HEK293 (cell line): ENCODE measurements around the gene PCP4.

Source experiments
- CTCF ChIA-PET: fragments of 350-600 bp; formaldehyde crosslinking; extraction: SDS; loops from one replicate; lab custom pipeline; 2021; ENCODE audit warnings: antibody characterized with exemption; lab: Yijun Ruan, JAX
- POLR2A ChIA-PET: fragments of 300-600 bp; formaldehyde crosslinking; extraction: SDS; loops from one replicate; lab custom pipeline; 2020; ENCODE audit warnings: antibody characterized with exemption, inconsistent platforms; lab: Yijun Ruan, JAX
- H3K27ac ChIP-seq: fragments of 200-500 bp; sonication (Bioruptor generic); 2 replicates; pipeline ENCODE4 v1.5.1; 2014; ENCODE audit warnings: low read depth, low read length, control low read depth, inconsistent platforms; ENCODE audit errors: extremely low read depth
- H3K36me3 ChIP-seq, 2 experiments: fragments of 200-500 bp in 1 of 2; sonication (Bioruptor generic) in 1 of 2; 1 replicate in 1 of 2; 2 replicates in 1 of 2; pipeline ENCODE4 v1.5.1; 2014 to 2017; ENCODE audit warnings: inconsistent platforms in 2 of 2, low read length in 2 of 2; ENCODE audit not compliant: control insufficient read depth in 2 of 2, insufficient read depth in 1 of 2
- H3K4me1 ChIP-seq: fragments of 200-500 bp; sonication (Bioruptor generic); 2 replicates; pipeline ENCODE4 v1.5.1; 2014; ENCODE audit warnings: mild to moderate bottlenecking, low read length, inconsistent platforms; ENCODE audit not compliant: control insufficient read depth, insufficient read depth
- H3K4me3 ChIP-seq: 2 replicates; pipeline ENCODE4 v1.5.1; 2011; ENCODE audit warnings: low read depth, mild to moderate bottlenecking, control low read depth, low read length, moderate library complexity
- H3K9me3 ChIP-seq: fragments of 200-500 bp; sonication (Bioruptor generic); 2 replicates; pipeline ENCODE4 v1.5.1; 2014; ENCODE audit warnings: low read depth, low read length, inconsistent platforms; ENCODE audit not compliant: control insufficient read depth, insufficient read depth
- HOXA7 ChIP-seq: sonication (generic); formaldehyde crosslinking; IDR thresholded peaks from 2 replicates; pipeline ENCODE4 v1.8.1; 2022; ENCODE audit warnings: missing genetic modification reagents, borderline replicate concordance
- KLF7 ChIP-seq: fragments of 450-650 bp; formaldehyde crosslinking; IDR thresholded peaks from 2 replicates; pipeline ENCODE4 v1.5.1; 2016; ENCODE audit warnings: missing biosample characterization, missing genetic modification characterization, borderline replicate concordance
- MEIS1 ChIP-seq: sonication (generic); formaldehyde crosslinking; IDR thresholded peaks from 2 replicates; pipeline ENCODE4 v1.8.1; 2022; ENCODE audit warnings: missing genetic modification reagents, mild to moderate bottlenecking, borderline replicate concordance
- ZEB2 ChIP-seq: fragments of 450-650 bp; formaldehyde crosslinking; IDR thresholded peaks from 2 replicates; pipeline ENCODE4 v1.5.1; 2016; ENCODE audit warnings: missing biosample characterization, missing genetic modification characterization
- ZFP41 ChIP-seq: fragments of 450-650 bp; formaldehyde crosslinking; IDR thresholded peaks from 2 replicates; pipeline ENCODE4 v1.5.1; 2016; ENCODE audit warnings: missing biosample characterization, missing genetic modification characterization, borderline replicate concordance
- ZNF133 ChIP-seq: fragments of 450-650 bp; formaldehyde crosslinking; IDR thresholded peaks from 2 replicates; pipeline ENCODE4 v1.5.1; 2016; ENCODE audit warnings: missing biosample characterization, missing genetic modification characterization
- ZNF23 ChIP-seq: fragments of 450-650 bp; formaldehyde crosslinking; IDR thresholded peaks from 2 replicates; pipeline ENCODE4 v1.5.1; 2016; ENCODE audit warnings: missing biosample characterization, missing genetic modification characterization, borderline replicate concordance
- ZNF311 ChIP-seq: fragments of 450-650 bp; formaldehyde crosslinking; IDR thresholded peaks from 2 replicates; pipeline ENCODE4 v1.5.1; 2017; ENCODE audit warnings: missing biosample characterization, missing genetic modification characterization, borderline replicate concordance
- ZNF37A ChIP-seq: fragments of 450-650 bp; IDR thresholded peaks from 2 replicates; pipeline ENCODE4 v1.5.1; 2018; ENCODE audit warnings: missing biosample characterization, missing genetic modification characterization
- ZNF548 ChIP-seq: fragments of 450-650 bp; formaldehyde crosslinking; IDR thresholded peaks from 2 replicates; pipeline ENCODE4 v1.5.1; 2016; ENCODE audit warnings: missing biosample characterization, missing genetic modification characterization
- ZNF585B ChIP-seq: fragments of 450-650 bp; formaldehyde crosslinking; IDR thresholded peaks from 2 replicates; pipeline ENCODE4 v1.5.1; 2016; ENCODE audit warnings: missing biosample characterization, missing genetic modification characterization
- ZNF629 ChIP-seq: fragments of 450-650 bp; formaldehyde crosslinking; IDR thresholded peaks from 2 replicates; pipeline ENCODE4 v1.5.1; 2017; ENCODE audit warnings: missing biosample characterization, missing genetic modification characterization
- ZNF654 ChIP-seq: fragments of 450-650 bp; formaldehyde crosslinking; IDR thresholded peaks from 2 replicates; pipeline ENCODE4 v1.5.1; 2016; ENCODE audit warnings: low read depth, missing biosample characterization, missing genetic modification characterization
- ZNF747 ChIP-seq: fragments of 450-650 bp; formaldehyde crosslinking; IDR thresholded peaks from 2 replicates; pipeline ENCODE4 v1.5.1; 2016; ENCODE audit warnings: missing biosample characterization, missing genetic modification characterization
- ZSCAN23 ChIP-seq: fragments of 450-650 bp; formaldehyde crosslinking; IDR thresholded peaks from 2 replicates; pipeline ENCODE4 v1.5.1; 2016; ENCODE audit warnings: missing biosample characterization, missing genetic modification characterization
- TF ChIP-seq, protein P1 (sequence below): fragments of 450-650 bp; formaldehyde crosslinking; IDR thresholded peaks from 2 replicates; pipeline ENCODE4 v1.5.1; 2016; ENCODE audit warnings: missing biosample characterization, missing genetic modification characterization
- TF ChIP-seq, protein P2 (sequence below): fragments of 450-650 bp; formaldehyde crosslinking; IDR thresholded peaks from 2 replicates; pipeline ENCODE4; 2016; ENCODE audit warnings: missing biosample characterization, missing genetic modification characterization
- TF ChIP-seq, protein P3 (sequence below): fragments of 450-650 bp; formaldehyde crosslinking; IDR thresholded peaks from 2 replicates; pipeline ENCODE4 v1.5.1; 2016; ENCODE audit warnings: missing biosample characterization, missing genetic modification characterization
- TF ChIP-seq, protein P4 (sequence below): fragments of 450-650 bp; formaldehyde crosslinking; IDR thresholded peaks from 2 replicates; pipeline ENCODE4 v1.5.1; 2016; ENCODE audit warnings: missing biosample characterization, missing genetic modification characterization

PCP4 gene

DNA sequence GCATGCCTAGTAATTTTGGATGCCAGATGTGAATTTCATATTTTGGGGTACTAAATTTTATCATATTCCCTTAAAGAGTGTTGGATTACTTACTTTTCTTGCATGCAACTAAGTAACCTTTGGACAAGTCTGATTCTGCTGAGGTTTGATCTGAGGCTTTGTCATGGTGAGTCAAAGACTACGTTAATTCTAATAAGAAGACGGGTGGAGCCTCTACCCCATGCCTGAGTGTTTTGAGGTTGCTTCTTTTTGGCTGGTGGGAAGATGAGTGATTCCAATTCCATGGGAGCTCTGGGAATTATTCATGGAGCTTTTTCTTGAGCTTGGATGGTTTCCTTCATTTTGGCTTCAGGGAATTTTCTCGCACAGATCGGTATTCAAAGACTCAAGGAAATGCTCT is 11.6 kb upstream of the PCP4 start:
- H3K4me3 ChIP-seq = no peak overlapping the region
- no peak overlapping the region for H3K27ac ChIP-seq
- ChIA-PET CTCF (interaction anchor here (0.7 to 3.0 kb wide), 5 partner anchors 11 to 415 kb away, joined by 3 to 24 read pairs (median 3); partner anchors contain the start of gene PCP4), POLR2A (no interaction called here)
- H3K4me1 ChIP-seq = peaks cover 10% of the 10 kb centered on the region; the same call in 1 of the 2 replicates
- H3K36me3 ChIP-seq = no peaks in the 10 kb centered on the region
- H3K9me3 ChIP-seq = no peaks in the 10 kb centered on the region
- TF ChIP-seq KLF7 = no peak
- TF ChIP-seq ZNF585B (tag by site-specific recombination) = no peak
- no peak for TF ChIP-seq ZNF629 (tag by site-specific recombination)
- TF ChIP-seq ZNF747 (tag by site-specific recombination) = no peak
- TF ChIP-seq, protein P1, sequence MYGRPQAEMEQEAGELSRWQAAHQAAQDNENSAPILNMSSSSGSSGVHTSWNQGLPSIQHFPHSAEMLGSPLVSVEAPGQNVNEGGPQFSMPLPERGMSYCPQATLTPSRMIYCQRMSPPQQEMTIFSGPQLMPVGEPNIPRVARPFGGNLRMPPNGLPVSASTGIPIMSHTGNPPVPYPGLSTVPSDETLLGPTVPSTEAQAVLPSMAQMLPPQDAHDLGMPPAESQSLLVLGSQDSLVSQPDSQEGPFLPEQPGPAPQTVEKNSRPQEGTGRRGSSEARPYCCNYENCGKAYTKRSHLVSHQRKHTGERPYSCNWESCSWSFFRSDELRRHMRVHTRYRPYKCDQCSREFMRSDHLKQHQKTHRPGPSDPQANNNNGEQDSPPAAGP (tag by site-specific recombination) = no peak
- no peak for TF ChIP-seq ZNF311 (tag by site-specific recombination)
- TF ChIP-seq ZNF133 (tag by site-specific recombination) = no peak
- no peak for TF ChIP-seq ZNF548 (tag by site-specific recombination)
- TF ChIP-seq HOXA7 (CRISPR knock-in tag) = no peak
- TF ChIP-seq, protein P2, sequence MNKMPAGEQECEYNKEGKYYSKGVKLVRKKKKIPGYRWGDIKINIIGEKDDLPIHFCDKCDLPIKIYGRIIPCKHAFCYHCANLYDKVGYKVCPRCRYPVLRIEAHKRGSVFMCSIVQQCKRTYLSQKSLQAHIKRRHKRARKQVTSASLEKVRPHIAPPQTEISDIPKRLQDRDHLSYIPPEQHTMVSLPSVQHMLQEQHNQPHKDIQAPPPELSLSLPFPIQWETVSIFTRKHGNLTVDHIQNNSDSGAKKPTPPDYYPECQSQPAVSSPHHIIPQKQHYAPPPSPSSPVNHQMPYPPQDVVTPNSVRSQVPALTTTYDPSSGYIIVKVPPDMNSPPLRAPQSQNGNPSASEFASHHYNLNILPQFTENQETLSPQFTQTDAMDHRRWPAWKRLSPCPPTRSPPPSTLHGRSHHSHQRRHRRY (tag by site-specific recombination) = no peak
- TF ChIP-seq ZFP41 (tag by site-specific recombination) = no peak
- TF ChIP-seq ZNF654 = no peak
- TF ChIP-seq ZEB2 (tag by site-specific recombination) = no peak
- no peak for TF ChIP-seq ZSCAN23 (tag by site-specific recombination)
- TF ChIP-seq ZNF37A (tag by site-specific recombination) = no peak
- TF ChIP-seq, protein P3, sequence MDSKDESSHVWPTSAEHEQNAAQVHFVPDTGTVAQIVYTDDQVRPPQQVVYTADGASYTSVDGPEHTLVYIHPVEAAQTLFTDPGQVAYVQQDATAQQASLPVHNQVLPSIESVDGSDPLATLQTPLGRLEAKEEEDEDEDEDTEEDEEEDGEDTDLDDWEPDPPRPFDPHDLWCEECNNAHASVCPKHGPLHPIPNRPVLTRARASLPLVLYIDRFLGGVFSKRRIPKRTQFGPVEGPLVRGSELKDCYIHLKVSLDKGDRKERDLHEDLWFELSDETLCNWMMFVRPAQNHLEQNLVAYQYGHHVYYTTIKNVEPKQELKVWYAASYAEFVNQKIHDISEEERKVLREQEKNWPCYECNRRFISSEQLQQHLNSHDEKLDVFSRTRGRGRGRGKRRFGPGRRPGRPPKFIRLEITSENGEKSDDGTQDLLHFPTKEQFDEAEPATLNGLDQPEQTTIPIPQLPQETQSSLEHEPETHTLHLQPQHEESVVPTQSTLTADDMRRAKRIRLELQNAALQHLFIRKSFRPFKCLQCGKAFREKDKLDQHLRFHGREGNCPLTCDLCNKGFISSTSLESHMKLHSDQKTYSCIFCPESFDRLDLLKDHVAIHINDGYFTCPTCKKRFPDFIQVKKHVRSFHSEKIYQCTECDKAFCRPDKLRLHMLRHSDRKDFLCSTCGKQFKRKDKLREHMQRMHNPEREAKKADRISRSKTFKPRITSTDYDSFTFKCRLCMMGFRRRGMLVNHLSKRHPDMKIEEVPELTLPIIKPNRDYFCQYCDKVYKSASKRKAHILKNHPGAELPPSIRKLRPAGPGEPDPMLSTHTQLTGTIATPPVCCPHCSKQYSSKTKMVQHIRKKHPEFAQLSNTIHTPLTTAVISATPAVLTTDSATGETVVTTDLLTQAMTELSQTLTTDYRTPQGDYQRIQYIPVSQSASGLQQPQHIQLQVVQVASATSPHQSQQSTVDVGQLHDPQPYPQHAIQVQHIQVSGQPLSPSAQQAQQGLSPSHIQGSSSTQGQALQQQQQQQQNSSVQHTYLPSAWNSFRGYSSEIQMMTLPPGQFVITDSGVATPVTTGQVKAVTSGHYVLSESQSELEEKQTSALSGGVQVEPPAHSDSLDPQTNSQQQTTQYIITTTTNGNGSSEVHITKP (tag by site-specific recombination) = no peak
- no peak for TF ChIP-seq ZNF23 (tag by site-specific recombination)
- TF ChIP-seq MEIS1 (CRISPR knock-in tag) = no peak
- TF ChIP-seq, protein P4, sequence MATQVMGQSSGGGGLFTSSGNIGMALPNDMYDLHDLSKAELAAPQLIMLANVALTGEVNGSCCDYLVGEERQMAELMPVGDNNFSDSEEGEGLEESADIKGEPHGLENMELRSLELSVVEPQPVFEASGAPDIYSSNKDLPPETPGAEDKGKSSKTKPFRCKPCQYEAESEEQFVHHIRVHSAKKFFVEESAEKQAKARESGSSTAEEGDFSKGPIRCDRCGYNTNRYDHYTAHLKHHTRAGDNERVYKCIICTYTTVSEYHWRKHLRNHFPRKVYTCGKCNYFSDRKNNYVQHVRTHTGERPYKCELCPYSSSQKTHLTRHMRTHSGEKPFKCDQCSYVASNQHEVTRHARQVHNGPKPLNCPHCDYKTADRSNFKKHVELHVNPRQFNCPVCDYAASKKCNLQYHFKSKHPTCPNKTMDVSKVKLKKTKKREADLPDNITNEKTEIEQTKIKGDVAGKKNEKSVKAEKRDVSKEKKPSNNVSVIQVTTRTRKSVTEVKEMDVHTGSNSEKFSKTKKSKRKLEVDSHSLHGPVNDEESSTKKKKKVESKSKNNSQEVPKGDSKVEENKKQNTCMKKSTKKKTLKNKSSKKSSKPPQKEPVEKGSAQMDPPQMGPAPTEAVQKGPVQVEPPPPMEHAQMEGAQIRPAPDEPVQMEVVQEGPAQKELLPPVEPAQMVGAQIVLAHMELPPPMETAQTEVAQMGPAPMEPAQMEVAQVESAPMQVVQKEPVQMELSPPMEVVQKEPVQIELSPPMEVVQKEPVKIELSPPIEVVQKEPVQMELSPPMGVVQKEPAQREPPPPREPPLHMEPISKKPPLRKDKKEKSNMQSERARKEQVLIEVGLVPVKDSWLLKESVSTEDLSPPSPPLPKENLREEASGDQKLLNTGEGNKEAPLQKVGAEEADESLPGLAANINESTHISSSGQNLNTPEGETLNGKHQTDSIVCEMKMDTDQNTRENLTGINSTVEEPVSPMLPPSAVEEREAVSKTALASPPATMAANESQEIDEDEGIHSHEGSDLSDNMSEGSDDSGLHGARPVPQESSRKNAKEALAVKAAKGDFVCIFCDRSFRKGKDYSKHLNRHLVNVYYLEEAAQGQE (tag by site-specific recombination) = no peak
